HUES64 (cell line): ENCODE results near the gene SEL1L3.

ENCODE experiments used
- H3K27ac ChIP-seq: 2 replicates; pipeline ENCODE4 v1.7.0; 2013; ENCODE audit warnings: low read depth, low read length, inconsistent platforms
- H3K27me3 ChIP-seq: 2 replicates; pipeline ENCODE4 v1.6.1; 2013; ENCODE audit warnings: mild to moderate bottlenecking, low read length; ENCODE audit not compliant: insufficient read depth
- H3K36me3 ChIP-seq: 2 replicates; pipeline ENCODE4 v1.6.1; 2013; ENCODE audit warnings: mild to moderate bottlenecking, low read length; ENCODE audit not compliant: insufficient read depth
- H3K4me1 ChIP-seq: 2 replicates; pipeline ENCODE4 v1.6.1; 2013; ENCODE audit warnings: mild to moderate bottlenecking, low read length, moderate library complexity; ENCODE audit not compliant: insufficient read depth
- H3K4me3 ChIP-seq: 2 replicates; pipeline ENCODE4 v1.5.1; 2013; ENCODE audit warnings: mild to moderate bottlenecking, low read length, moderate library complexity
- H3K9ac ChIP-seq: 2 replicates; pipeline ENCODE4 v1.6.1; 2013; ENCODE audit warnings: mild to moderate bottlenecking, low read depth, low read length
- H3K9me3 ChIP-seq: 2 replicates; pipeline ENCODE4 v1.6.1; 2013; ENCODE audit warnings: low read depth, low read length; ENCODE audit not compliant: insufficient read depth
- WGBS: fragments of 150-250, 120-280 bp; methylation state at CpG from one replicate; pipeline ENCODE4 v1.1.7; 2013; ENCODE audit warnings: missing lambda C conversion rate; 5-methylcytosine and 5-hydroxymethylcytosine counted together

SEL1L3 gene

GRCh38 chr4:25700661-25701060 lies 162.1 kb downstream of the SEL1L3 start:
- H3K27ac ChIP-seq, result no peak overlapping the region
- H3K9me3 ChIP-seq, result no peaks in the 10 kb centered on the region
- no peak overlapping the region for H3K4me3 ChIP-seq
- H3K9ac ChIP-seq, result no peak overlapping the region
- no peaks in the 10 kb centered on the region for H3K36me3 ChIP-seq
- H3K4me1 ChIP-seq, result peaks cover 10% of the 10 kb centered on the region
- no peaks in the 10 kb centered on the region for H3K27me3 ChIP-seq
- WGBS, result 95% methylated on average over 4 of the region's 4 CpGs

DNA sequence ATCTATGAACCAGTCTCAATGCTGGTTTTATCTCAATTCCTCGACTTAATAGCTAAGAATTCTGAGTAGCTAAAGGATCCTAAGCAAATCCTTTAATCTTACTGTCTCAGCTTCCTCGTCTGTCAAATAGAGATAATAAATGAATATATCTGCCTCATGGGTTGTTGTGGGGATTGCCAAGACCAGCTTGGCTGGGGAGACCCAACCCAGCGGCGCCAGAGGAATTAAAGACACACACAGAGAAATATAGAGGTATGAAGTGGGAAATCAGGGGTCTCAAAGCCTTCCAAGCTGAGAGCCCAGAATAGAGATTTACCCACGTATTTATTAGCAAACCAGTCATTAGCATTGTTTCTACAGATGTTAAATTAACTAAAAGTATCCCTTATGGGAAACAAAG lies 165.3 kb downstream of the SEL1L3 start:
- Histone ChIP-seq H3K9ac (no peak overlapping the region), H3K27ac (no peak overlapping the region), H3K4me3 (no peak overlapping the region), H3K9me3 (no peaks in the 10 kb centered on the region), H3K27me3 (no peaks in the 10 kb centered on the region), H3K36me3 (no peaks in the 10 kb centered on the region), H3K4me1 (peaks cover 11% of the 10 kb centered on the region)
- 92% methylated on average over 4 of the region's 5 CpGs for WGBS
